Forelimb muscle (tissue), 1 donor: ENCODE data around the gene SLC6A19. TPM values are rescaled to one million over a fixed set of nuclear protein-coding genes. Genes with fewer than 3 reads are reported as not detected.
"Not testable (repeated sequence)": the region's sequence is repeated elsewhere in the genome, so short reads cannot be mapped to it uniquely, and the experiment has no call there.

ENCODE experiments used
- DNase-seq: peaks from one replicate; pipeline ENCODE4 v3.0.0-alpha.2; 2013; ENCODE audit warnings: low read depth
- polyA plus RNA-seq: library from polyadenylated mRNA; unstranded; fragments of 120-200 nt; gene quantifications from one replicate; pipeline ENCODE4 v1.2.1, GENCODE V29; 2013; ENCODE audit not compliant: insufficient read length

The SLC6A19 gene
- polyA plus RNA-seq, 1 donor: not detected

DNA sequence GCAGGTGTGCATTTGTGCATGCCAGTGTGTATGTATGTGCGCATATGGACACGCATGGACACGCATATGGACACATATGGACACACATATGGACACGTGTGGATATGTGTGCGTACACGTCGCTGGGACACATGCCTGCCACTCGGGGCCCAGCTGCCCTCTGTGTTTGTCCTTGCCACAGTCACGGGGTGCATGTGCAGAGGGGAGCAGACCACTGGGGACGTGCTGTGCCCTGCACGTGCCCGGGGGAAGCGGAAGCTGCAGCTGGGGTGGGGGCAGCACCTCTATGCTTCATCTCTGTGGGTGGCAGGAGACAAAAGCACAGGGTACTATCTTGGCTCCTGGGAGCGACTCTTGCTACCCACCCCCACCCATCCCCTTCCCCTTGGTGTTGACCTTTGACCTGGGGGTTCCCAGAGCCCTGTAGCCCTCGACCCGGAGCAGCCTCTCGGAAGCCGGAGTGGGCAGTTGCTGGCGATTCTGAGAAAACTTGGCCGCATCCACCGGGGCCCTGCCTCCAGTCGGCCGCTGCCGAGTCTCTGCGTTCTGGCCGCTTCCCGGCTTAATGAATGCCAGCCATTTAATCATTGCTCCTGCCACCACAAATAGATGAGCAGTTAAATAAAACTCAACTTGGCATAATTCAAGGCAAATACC, 21.4 kb downstream of the SLC6A19 start:
- no peak for DNase-seq

DNA sequence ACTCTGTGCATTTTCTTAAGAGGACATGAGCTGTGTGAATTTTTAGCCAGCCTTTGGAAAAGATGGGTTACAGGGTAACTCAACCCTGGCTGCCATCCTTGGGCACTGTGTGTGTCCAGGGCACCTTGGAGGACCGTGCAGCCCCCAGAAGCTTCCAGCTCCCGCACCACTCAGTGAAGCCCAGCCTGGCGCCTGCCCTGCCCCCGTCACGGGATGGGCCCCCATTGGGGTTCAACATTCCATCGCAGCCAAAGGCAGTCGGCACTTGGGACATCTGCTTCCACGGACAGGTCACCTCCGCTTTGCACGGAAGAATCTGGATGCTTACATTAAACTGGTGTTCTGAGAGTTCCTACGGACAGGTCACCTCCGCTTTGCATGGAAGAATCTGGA, 21.9 kb downstream of the SLC6A19 start:
- DNase-seq: no peak

- DNase-seq: no peak
These were observed 23.2 kb downstream of the SLC6A19 start for GRCh38 chr5:1224631-1225030.

DNA sequence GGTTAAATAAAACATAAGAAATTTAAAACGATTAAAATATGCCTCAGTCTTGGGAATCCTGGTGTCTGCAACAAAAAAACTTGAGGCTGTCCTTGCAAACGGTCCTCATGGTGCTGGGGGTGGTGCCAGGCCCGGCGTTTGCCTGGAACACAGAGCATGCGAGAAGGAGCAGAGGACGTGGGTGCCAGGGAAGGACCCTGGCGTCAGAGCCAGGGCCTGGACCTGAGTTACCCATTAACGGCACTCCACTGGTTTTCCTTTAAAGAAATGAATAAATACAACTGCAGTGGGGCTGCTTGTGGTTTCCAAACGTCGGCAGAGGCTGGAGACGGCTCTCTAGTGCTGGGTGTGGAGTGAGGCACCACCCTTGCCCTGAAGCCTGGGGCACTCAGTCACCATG, 23.7 kb downstream of the SLC6A19 start, which contains the start of gene SLC6A18:
Gene SLC6A18, plus strand, starts transcription at position 301 of the 400 bp plus-strand sequence. Its CDS starts 97 bp downstream, at position 398.
- no peak for DNase-seq

DNA sequence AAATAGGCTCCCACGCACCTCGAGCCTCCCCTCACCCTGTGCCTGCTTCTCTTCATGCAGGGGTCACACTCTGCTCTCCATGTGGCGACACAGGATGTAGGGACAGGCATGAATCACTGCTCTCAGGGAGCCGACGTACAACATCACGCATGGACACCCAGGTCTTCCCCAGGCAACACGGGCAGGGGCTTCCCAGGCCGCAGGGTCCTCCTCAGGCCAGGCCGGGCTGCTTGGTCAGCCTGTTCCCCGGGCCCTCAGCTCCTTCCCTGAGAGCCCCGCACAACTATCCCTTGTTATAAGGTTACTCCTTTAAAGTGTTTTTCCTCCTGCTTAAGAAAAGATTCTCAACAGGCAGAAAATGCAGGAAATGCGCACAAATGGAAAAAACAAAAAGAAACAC, 24.8 kb downstream of the SLC6A19 start:
- no peak for DNase-seq

- DNase-seq: no peak
These were observed 25.6 kb downstream of the SLC6A19 start for GRCh38 chr5:1226839-1227581.

GRCh38 chr5:1227667-1228066, 26.3 kb downstream of the SLC6A19 start:
- DNase-seq: no peak

- no peak for DNase-seq
These were observed 26.7 kb downstream of the SLC6A19 start for GRCh38 chr5:1228120-1228519.

DNA sequence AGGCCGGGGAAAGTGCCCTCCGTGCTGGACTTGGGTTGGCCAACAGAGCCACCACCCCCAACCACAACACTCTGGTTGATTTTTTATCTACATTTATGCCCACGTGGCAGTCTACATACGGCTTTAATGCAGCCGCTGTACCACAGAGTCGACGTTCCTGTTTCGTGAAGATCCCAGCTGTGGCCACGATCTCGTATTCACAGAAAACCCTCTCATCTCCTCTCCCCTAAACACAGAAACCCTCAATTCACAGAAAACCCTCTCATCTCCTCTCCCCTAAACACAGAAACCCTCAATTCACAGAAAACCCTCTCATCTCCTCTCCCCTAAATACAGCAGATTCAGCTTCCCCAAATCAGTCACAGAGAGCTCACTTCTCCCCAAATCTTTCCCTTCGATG, 27.6 kb downstream of the SLC6A19 start:
- not testable (repeated sequence) for DNase-seq

- no peak for DNase-seq
These were observed 28.4 kb downstream of the SLC6A19 start for GRCh38 chr5:1229822-1230221.

- no peak for DNase-seq
These were observed 29.2 kb downstream of the SLC6A19 start for GRCh38 chr5:1230551-1230950.

GRCh38 chr5:1231354-1231905, 30.0 kb downstream of the SLC6A19 start:
- no peak for DNase-seq

DNA sequence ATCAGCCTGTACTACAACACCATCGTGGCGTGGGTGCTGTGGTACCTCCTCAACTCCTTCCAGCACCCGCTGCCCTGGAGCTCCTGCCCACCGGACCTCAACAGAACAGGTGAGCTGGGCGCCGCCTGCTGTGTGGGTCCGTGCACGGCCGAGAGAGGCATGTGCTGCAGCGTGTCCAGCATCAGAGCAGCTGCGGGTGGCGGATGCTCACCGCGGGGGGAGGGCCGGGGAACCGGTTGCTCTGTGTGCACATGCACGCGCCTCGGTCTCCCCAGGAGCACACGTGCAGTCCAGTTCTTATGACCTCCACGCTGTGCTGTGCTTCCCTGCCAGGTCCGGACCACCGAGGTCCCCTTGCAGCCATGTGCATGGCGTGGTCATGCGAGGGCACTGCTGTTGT, 31.4 kb downstream of the SLC6A19 start:
- DNase-seq: no peak

DNA sequence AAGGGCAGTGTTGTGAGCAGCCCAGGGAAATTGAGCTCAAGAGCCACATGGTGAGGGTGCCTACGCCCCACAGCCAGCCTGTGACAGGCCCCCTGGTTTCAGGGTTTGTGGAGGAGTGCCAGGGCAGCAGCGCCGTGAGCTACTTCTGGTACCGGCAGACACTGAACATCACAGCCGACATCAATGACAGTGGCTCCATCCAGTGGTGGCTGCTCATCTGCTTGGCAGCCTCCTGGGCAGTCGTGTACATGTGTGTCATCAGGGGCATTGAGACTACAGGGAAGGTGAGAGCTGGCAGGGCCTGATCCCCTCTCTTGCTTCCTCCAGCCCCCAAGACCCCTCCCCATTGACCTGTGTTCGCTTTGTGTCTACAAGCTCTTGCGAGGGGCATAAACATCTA, 34.0 kb downstream of the SLC6A19 start:
- no peak for DNase-seq

DNA sequence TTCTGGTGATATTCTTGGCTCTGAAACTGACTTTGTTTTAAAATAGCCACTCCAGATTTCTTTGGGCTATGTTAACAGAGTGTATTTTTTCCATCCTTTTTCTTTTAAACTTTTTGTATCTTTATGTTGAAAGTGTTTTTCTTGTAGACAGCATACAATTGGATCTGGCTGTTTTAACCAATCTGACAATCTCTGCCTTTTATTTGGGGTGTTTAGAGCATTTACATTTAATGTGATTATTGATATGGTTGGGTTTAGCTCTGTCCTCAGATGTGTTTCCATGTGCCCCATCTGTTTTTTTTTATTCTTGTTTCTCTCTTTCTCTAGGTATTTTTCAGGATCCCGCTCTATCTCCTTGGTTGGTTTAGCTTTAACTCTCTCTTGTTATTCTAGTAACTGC, 34.4 kb downstream of the SLC6A19 start:
- no peak for DNase-seq

- DNase-seq: no peak
These were observed 38.3 kb downstream of the SLC6A19 start for GRCh38 chr5:1239505-1240251.

DNA sequence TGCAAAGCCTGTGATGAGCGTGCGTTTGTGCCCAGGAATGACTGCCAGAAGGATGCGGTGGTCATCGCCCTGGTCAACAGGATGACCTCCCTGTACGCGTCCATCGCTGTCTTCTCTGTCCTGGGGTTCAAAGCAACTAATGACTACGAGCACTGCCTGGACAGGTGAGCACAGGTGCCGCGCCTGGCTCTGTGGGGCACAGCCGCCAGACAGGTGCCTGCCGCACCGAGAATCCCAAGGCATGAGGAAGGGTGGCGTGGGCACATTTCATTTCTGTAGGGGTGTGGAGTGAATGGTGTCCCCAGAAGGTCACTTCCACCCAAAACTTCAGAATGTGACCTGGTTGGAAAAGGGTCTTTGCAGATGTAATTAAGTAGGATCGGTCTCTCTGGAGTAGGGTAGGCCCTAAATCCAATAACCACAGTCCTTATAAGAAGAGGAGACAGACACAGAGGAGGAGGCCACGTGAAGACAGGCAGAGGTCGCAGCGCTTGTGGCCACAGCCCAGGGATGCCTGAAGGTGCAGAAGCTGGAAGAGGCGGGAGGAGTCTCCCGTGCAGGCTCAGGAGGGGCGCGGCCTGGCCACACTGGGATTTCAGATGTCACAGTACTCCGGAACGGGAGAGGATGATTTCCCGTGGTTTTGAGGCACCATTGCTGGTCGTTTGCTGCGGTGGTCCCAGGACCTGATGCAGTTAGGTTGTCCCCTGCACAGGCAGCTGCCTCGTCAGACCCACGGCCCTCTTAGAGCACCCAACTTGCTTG, 39.3 kb downstream of the SLC6A19 start:
- no peak for DNase-seq

GRCh38 chr5:1241509-1242080, 40.2 kb downstream of the SLC6A19 start:
- DNase-seq: no peak

DNA sequence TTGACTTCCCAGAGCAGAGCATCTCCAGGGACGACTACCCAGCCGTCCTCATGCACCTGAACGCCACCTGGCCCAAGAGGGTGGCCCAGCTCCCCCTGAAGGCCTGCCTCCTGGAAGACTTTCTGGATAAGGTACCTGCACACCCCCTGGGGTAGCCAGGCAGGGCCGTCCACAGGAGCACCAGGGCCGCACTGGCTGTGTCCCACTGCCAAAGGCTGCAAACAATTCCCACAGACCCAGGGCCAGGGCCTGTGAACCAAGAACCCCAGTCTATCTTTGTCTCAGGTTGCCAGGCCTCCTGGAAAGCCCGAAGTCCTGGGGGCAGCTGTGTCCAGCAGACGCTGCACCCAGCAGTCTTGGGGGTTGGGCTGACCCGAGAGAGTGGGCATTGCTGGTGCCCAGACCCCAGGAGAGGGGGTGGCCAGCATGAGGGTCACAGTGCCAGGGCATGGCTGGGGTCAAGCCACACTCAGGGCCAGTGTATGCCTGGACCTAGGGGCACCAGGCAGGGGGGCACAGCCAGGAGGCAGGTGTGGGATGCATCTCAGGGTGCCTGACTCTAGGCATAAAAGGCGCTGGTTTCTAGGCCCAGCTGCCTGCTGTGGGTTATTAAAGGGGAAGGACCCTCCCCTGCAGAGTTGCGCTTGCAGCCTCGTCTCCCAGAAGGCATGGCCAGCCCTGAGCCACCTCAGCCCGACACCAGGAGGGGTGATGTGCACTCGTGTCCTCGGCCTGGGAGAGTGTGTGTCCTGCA, 41.5 kb downstream of the SLC6A19 start:
- no peak for DNase-seq

DNA sequence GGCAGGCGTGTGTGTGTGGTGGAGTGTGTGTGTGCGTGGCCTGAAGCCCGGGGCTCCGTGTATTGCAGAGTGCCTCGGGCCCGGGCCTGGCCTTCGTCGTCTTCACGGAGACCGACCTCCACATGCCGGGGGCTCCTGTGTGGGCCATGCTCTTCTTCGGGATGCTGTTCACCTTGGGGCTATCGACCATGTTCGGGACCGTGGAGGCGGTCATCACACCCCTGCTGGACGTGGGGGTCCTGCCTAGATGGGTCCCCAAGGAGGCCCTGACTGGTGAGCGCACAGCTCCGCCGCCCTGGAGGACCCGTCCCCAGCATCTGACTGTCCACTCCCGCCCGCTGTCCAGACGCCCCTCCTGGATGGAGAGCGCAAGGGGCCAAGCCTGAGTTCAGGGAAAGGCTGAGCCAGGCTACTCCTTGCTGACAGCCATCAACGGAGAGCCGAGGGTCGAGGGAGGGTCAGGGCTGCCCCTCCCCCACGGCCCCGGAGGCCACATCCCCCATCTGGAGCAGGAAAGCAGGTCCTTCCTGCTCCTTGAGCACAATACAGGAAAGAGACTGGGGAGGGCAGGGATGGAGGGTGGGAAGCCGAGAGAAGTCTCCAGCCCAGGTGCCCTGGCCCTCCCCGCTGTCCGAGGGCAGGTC, 42.2 kb downstream of the SLC6A19 start:
- no peak for DNase-seq
